Stimulated activated naive CD8-positive, alpha-beta T cell treated with anti-CD3 and anti-CD28 coated beads, Interleukin-15, Interleukin-2, amounts not matched to agents 100 U/mL and 50 U/mL, for 24 hours (primary cell): ENCODE data around the gene RAI1.

Experiments used
- ATAC-seq: fragments of 150-1000 bp; cut with Tn5 transposase; one replicate; pipeline ENCODE4 v1.10.0; 2021
- DNase-seq: peaks from one replicate; pipeline ENCODE4 v3.0.0; 2021

Gene RAI1

GRCh38 chr17:17846003-17846402, 164.7 kb downstream of the RAI1 start:
- ATAC-seq = no peak
- peak; percentile 3 for DNase-seq

GRCh38 chr17:17846645-17847044, 165.4 kb downstream of the RAI1 start:
- no peak for ATAC-seq
- peak; percentile 4 for DNase-seq

DNA sequence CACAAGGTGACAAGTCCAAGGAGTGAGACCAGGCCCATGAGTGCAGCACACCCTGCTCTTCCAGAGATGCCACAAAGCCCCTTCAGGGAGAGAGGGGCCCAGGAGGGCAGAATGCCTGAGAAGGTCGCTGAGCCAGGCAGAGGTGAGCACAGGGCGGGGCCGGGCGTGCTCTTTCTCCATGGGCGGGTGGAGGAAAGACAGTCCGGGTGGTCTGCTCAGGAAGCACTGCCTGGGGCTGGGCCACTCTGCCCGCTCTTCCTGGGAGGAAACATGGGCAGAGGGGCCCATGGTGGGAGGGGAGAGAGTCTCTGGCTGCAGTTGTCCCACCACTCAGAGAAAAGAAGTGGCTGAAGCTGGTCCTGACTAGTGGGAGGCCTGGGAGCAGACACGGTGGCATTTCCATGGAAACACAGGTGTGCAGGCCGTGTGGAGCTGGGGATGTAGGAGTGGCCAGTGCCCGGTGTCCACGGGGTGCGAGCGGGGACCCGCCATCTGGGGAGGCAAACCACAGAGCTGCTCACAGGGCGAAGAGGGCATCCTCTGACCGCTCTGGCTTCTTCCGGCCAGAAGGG, 165.9 kb downstream of the RAI1 start:
- ATAC-seq (no peak), DNase-seq (no peak)

GRCh38 chr17:17847726-17848125, 166.5 kb downstream of the RAI1 start:
- ATAC-seq = no peak
- peak; percentile 2 for DNase-seq

DNA sequence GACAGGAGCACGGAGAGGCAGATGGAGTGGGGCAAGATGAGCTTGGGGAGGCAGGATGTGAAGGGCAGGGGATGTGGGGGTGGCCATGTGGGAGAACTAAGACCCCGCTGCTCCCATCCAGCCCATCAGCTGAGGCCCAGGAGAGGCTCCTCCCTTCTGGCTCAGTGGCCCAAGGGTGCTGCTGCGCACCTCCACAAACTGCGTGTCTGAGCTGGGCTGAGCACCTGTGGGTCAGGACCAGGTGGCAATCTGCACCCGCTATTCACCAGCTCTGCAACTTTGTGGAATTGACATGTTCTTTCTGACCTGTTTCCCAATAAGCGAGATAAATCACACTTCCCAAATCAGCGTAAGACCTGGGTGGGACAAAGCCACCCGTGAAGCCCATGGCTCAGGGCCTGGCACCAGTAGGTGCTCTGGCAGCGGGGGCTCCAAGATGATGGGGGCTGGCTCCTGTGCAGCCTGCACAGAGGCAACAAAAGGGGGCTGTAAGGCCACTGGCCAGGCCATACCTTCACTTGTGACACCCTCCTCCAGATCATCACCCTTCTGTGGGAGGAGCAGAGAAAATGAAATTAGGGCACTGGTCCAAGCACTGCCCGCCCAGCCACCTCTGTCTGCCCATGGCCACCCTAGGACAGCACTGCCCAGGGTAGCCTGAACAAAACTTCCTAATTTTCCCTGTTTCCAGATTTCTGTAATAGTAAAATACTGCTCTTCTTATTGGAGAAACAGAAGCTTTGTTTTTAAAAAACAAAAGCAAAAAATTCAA, 167.2 kb downstream of the RAI1 start:
- DNase-seq (peak; percentile 6), ATAC-seq (no peak)

DNA sequence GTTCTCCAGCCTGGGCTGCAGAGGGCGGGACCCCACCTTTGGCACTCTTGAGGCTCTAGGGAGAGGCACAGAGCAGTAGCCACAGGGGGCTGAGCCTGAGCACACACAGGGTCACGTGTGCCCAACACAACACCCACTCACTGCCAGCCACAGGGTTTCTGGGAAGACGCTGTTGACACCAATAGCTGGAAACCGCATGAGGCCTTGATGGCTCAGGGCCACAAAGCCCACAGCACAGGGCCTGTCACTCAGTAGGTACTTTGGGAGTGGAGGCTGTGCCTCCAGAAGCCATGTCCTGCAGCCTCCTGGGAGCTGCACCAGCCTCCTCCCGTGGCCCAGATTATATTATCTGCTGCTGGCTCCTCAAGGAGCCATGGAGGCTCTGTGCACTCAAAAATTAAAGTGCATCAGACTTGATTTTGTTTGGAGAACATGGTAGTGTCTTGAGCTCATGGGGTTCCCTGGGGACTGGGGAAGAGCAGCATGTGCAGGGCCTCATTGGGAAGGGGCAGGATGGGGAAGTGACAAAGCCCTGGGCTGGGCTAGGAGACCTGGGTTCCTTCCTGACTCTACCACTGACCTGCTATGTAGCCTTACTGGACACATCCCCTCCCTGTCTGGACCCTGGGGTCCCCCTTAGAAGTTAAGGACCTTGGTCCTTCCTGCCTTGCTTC, 168.0 kb downstream of the RAI1 start:
- DNase-seq (peak; percentile 90), ATAC-seq (peak; percentile 77)

- peak; percentile 64 for ATAC-seq
- DNase-seq = peak; percentile 82
These were observed 168.7 kb downstream of the RAI1 start for GRCh38 chr17:17849845-17850373.

DNA sequence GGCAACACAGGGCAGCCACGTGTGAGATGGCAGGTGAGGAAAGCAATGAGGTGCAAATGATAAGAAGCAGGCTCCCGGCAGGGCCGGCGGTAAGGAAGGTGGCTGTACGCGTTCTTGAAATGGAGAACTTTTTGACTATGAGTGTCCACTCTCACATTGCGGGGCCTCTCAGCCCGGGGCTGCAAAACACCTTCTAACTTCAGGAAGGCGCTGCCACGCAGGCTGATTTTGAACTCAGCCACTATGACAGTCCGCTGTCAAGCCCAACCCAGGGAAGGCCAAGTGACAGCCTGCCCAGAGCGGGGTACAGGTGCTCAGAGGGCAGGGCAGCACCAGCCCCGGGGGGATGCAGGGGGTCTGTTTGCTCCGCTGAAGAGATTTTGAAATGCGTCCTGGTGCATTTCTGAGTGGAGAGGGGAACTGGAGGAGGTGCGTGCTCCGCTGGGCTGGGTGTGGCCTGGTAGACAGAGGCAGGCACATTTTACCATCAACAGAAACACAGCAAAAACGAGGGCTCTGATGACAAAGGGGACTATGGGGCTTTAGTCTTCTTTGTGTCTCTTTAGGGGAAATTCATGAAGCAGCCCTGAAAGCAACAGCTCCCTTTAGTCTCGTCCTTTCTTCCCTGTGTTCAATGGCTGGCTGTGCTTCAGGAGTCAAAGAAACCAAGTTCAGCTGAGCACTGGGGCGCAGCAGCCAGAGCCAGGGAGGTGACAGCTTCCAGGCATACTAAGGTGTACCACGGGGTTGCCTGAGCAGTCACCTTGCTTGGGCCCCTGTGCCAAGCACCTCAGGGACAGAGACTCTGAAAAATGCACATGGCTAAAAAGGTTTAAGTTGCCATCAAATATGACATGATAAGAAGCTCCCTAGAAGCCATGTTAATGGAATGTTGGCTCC, 170.1 kb downstream of the RAI1 start:
- ATAC-seq (no peak), DNase-seq (no peak)

DNA sequence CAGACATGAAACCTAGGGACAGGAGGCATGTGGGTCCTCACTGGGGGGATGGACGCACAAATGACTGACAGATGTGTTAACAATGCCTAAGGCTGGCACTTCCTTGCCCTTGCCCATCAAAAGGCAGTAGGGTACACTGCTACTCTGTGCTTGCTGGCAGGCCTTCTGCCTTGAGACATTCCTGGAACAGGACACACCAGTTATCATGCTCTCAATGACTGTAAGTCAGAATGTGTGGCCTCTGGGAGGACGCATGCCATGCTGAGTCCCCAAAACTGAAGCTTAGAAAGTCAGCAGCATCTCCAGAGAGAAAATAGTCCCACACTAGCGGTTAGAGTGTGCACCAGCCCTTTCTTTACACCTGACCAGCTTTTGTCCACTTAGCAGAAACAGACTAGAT, 171.7 kb downstream of the RAI1 start:
- no peak for ATAC-seq
- DNase-seq = no peak

DNA sequence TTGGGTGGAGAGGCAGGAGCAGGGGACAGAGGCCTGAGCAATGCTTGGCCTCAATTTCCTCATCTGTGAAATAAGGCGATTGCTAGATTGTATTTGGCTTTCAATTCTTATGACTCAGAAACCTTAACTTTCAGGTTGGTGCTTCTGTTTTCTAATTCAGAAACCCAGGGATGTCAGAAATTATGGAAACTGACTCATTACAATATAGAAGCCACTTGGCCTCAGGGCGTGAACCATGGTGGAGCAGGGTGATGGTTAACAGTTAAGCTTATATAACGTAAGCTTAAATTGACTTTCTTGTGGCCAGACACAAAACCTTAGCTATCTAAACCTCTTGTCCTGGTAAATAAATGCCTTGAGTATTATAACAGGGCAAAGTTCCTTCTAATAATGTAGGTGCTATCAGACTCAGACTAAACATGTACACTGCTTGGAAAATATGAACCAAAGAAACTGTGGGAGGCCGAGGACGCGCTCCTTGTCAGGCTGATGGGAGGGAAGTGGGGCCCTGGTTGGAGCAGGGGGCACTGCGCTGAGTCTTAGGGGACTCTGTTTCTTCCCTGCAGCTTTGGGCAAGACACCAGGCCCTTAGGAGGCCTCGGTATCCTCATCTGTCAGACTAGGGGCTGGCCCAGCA, 172.7 kb downstream of the RAI1 start:
- DNase-seq (peak; percentile 59), ATAC-seq (peak; percentile 63)

- ATAC-seq (no peak), DNase-seq (no peak)
These were observed 174.7 kb downstream of the RAI1 start for GRCh38 chr17:17855976-17856375.

DNA sequence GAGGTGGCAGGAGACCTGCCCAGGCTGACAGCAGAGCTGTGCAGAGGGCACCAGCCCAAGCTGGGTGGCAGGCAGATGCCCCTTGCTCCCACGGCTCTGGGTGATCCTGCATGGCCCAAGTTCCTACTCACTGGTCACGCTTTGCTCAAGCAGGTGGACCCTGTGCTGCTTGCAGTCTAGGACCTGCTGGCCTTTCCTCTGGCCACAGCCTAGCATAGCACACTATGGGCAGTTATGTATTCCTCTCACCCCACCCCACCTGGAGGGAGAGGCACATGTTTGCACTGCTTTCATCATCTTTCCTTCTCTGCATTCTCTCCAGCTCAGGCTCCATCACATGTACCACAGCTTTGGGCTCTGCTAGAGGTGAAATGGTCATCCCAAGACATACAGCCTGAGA, 175.1 kb downstream of the RAI1 start:
- ATAC-seq = no peak

GRCh38 chr17:17857496-17857895, 176.2 kb downstream of the RAI1 start:
- ATAC-seq (no peak), DNase-seq (no peak)

More for the DNA sequence above, 175.1 kb downstream of the RAI1 start:
- no peak for DNase-seq

- peak; percentile 82 for ATAC-seq
- DNase-seq = peak; percentile 77
These were observed 178.9 kb downstream of the RAI1 start for GRCh38 chr17:17859909-17860765.

DNA sequence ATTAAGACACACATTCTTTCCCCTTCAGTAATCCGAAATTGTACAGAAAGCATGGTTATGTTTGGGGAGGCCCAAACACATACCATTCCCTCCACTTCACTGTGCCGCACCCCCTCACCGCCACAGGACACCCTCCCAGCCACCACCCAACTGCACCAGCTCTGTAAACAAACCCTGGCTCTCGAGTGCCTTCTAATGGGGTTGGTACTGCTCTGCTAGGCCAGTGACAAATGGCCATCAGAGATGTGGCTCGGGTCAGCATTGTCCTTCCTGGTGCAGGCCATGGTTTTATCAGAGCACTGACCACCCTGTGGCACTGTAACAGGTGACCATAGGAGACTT, 179.5 kb downstream of the RAI1 start:
- DNase-seq = no peak
- ATAC-seq = no peak
